ENCODE measurements around the gene RIMKLA.

Gene RIMKLA

DNA sequence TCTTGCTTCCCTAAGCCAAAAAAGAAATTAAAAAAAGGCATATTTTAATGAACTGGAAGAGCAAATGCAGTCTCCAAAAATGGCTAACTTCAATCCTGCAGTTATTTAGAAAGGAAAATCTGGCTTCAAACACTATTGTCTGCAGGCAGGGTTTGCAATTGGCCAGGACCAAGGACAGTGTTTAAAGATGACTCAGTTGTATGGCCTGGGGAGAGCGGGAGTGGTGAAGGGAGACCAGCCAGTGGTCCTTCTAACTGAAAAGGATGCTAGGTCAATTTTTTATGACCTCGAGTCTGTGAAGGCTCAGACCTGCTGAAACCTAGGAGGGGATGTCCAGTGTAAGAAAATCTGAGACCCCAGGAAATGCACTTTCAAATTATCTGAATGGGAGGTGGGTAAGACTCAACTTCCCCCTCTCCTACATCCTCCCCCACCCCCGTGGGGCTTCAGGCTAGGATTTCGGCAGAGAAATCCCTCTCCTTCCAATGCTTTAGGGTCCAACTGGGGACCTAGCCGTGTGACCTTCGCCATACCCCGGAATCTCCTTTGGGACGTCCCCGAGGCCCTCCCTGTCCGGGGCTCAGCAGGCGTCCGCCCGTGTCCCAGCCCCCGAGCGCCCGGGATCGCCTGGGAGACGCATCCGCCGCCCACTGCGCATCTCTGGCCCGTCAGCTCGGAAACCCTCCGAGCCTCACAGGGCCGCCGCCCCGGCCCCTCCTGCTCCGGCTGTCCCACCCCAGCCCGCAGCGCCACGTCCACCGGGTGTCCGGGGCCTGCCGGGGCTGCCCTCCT lies 602 bp upstream of the RIMKLA start:
- H3K4me1 ChIP-seq, result peaks cover 0 to 13% (median 11%) of the 10 kb centered on the region in 4 donors
- intact Hi-C loops (cut with DNase I; ENCODE audit: low total_unique reads), result no loop called here
- H3K9me3 ChIP-seq, result no peaks in the 10 kb centered on the region
- no peak for DNase-seq
- H3K36me3 ChIP-seq, result no peaks in the 10 kb centered on the region
- TF ChIP-seq, protein P1, sequence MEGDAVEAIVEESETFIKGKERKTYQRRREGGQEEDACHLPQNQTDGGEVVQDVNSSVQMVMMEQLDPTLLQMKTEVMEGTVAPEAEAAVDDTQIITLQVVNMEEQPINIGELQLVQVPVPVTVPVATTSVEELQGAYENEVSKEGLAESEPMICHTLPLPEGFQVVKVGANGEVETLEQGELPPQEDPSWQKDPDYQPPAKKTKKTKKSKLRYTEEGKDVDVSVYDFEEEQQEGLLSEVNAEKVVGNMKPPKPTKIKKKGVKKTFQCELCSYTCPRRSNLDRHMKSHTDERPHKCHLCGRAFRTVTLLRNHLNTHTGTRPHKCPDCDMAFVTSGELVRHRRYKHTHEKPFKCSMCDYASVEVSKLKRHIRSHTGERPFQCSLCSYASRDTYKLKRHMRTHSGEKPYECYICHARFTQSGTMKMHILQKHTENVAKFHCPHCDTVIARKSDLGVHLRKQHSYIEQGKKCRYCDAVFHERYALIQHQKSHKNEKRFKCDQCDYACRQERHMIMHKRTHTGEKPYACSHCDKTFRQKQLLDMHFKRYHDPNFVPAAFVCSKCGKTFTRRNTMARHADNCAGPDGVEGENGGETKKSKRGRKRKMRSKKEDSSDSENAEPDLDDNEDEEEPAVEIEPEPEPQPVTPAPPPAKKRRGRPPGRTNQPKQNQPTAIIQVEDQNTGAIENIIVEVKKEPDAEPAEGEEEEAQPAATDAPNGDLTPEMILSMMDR (IDR thresholded peaks at IDR 0.05), result no peak
- peak overlapping the region; percentile 48 to 65 for H3K4me3 ChIP-seq
- H3K27ac ChIP-seq, result no peak overlapping the region
- peaks cover 0 to 37% of the 10 kb centered on the region in 2 donors for H3K27me3 ChIP-seq

DNA sequence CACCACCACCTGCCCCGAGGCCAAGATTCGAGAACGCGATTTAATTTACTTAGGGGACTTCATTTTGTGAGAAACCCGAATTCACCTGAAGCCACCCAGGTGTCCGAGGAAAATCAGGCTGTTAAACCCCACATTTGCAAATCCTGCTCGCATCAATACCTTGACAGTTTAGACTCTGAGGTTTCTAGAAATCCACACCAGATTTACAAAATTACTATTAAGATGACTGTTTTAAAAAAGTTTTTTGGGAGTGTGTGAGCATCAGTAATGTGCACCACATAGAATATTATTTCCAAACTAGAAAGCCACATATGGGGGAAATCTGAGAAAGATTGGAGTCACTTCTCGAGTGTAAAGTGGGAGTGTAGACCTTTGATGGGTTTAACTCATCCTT lies 685 bp downstream of the RIMKLA start:
- H3K9me3 ChIP-seq, result no peaks in the 10 kb centered on the region
- H3K4me1 ChIP-seq, result peaks cover 0 to 13% (median 11%) of the 10 kb centered on the region in 4 donors
- no peak overlapping the region for H3K27ac ChIP-seq
- H3K4me3 ChIP-seq, result peak overlapping the region; percentile 48 to 65
- no peaks in the 10 kb centered on the region for H3K36me3 ChIP-seq
- no peak for DNase-seq
- TF ChIP-seq, protein P1 (IDR thresholded peaks at IDR 0.05), result no peak
- intact Hi-C loops (cut with DNase I; ENCODE audit: low total_unique reads), result no loop called here
- H3K27me3 ChIP-seq, result peaks cover 0 to 40% of the 10 kb centered on the region in 2 donors

DNA sequence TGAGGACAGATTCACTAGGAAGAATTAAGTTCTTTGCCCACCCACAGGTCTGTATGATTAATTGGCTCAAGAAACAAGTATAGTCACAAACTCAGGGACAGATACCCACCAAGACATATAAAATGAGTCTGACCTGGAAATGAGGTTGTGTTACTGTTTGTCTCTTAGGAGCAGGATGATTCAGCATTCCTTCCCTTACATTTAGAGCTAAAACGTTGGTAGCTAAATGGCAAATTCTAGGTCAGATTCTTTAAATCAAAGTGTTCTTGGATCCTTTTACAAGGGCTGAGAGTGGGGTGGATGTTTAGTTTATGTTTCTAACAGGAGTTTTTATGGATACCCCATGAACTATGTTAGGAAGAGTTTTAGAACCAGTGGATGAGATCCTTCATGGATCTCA lies 4.7 kb downstream of the RIMKLA start:
- no peak for DNase-seq
- H3K4me1 ChIP-seq, result peaks cover 0 to 8% (median 7%) of the 10 kb centered on the region in 4 donors
- TF ChIP-seq, protein P1 (IDR thresholded peaks at IDR 0.05), result no peak
- no peaks in the 10 kb centered on the region for H3K9me3 ChIP-seq
- no peaks in the 10 kb centered on the region for H3K36me3 ChIP-seq
- H3K27ac ChIP-seq, result no peak overlapping the region
- intact Hi-C loops (cut with DNase I; ENCODE audit: low total_unique reads), result no loop called here
- no peak overlapping the region for H3K4me3 ChIP-seq
- peaks cover 0 to 41% of the 10 kb centered on the region in 2 donors for H3K27me3 ChIP-seq

DNA sequence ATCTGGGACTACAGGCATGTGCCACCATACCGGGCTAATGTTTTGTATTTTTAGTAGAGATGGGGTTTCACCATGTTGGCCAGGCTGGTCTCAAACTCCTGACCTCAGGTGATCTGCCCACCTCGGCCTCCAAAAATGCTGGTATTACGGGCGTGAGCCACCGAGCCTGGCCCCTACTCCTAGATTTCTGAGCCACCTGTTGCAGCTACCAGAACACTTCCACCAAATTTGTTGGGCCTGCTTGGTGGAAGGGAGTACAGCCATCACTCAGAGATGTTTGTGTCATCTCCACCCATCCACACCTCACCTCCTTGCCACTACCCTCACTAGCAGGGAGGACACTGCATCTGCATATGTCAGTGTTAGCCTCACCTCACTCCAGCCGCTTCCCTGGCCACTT lies 5.5 kb downstream of the RIMKLA start:
- intact Hi-C loops (cut with DNase I; ENCODE audit: low total_unique reads), result no loop called here
- peaks cover 0 to 3% (median 2%) of the 10 kb centered on the region in 4 donors for H3K4me1 ChIP-seq
- H3K27ac ChIP-seq, result no peak overlapping the region
- peaks cover 0 to 38% of the 10 kb centered on the region in 2 donors for H3K27me3 ChIP-seq
- H3K36me3 ChIP-seq, result no peaks in the 10 kb centered on the region
- H3K9me3 ChIP-seq, result no peaks in the 10 kb centered on the region
- no peak for DNase-seq
- no peak overlapping the region for H3K4me3 ChIP-seq
- TF ChIP-seq, protein P1 (IDR thresholded peaks at IDR 0.05), result no peak

DNA sequence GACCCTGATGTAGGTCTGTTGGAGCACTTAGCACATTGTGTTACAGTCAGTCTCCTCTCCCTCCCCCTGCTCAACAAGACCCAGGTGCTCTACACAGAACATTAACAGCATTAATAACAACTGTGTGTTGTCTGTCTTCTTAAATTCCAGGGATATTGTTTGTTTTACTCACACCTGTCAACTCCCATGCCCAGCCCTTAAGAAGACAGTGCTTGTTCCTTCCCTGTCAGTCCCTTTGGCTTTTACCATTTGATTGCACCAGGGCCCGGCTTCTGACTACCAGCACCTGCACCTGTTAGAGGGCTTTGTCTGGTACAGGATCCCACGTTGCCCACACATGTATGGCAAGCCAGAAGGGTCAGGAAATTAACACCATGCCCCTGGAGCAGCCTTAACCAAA lies 11.7 kb downstream of the RIMKLA start:
- intact Hi-C loops (cut with DNase I; ENCODE audit: low total_unique reads), result no loop called here
- TF ChIP-seq, protein P1 (IDR thresholded peaks at IDR 0.05), result no peak
- no peaks in the 10 kb centered on the region for H3K36me3 ChIP-seq

More for the DNA sequence above, 11.7 kb downstream of the RIMKLA start:
- Histone ChIP-seq H3K9me3 (no peaks in the 10 kb centered on the region), H3K27me3 (no peaks in the 10 kb centered on the region), H3K4me3 (no peak overlapping the region), H3K4me1 (no peaks in the 10 kb centered on the region), H3K27ac (no peak overlapping the region)
- no peak for DNase-seq
